ENCODE measurements around the gene TTYH3.
A peak's percentile ranks its signal among the peaks of the same experiment; 100 is the strongest.
"Not testable (repeated sequence)": the region's sequence is repeated elsewhere in the genome, so short reads cannot be mapped to it uniquely, and the experiment has no call there.

Gene TTYH3

DNA sequence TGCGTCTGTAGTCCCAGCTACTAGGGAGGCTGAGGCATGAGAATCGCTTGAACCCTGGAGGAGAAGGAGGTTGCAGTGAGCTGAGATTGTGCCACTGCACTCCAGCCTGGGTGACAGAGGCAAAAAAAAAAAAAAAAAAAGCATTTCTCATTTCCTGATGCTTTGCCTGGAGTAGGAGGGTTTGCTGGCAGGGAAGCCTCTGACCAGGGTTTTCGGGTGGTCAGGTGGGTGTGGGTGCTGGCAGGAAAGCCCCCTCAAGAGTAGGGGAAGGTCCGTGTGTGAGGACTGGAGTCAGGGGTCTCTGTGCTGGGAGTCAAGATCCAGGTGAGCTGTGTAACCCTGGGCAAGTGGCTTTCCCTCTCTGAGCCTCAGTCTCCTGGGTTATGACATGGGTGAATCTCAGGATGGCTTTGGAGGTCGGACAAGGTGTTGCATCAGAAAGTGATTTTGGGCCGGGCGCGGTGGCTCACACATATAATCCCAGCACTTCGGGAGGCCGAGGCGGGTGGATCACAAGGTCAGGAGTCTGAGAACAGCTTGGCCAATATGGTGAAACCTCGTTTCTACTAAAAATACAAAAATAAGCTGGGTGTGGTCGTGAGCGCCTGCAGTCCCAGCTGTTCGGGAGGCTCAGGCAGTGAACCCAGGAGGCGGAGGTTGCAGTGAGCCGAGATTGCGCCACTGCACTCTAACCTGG is 59.4 kb downstream of the TTYH3 start:
- DNase-seq: no peak

DNA sequence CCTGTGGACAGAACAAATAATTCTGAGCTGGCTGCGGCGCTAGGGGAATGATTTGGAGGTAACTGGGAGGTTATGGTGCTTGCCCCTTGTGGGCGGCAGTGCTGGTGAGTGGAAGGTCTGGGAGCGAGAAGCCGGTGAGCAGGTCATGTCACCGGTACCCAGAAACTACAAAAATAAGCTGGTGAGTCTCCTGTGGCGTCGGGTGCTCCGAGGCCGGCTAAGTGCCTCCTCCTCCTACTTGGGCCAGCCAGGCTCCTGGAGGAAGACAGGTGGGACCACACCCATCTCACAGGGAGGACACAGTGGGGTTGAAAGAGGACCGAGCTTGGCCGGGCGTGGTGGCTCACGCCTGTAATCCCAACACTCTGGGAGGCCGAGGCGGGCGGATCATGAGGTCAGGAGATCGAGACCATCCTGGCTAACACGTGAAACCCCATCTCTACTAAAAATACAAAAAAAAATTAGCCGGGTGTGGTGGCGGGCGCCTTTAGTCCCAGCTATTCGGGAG is 60.2 kb downstream of the TTYH3 start:
- not testable (repeated sequence) for DNase-seq

DNA sequence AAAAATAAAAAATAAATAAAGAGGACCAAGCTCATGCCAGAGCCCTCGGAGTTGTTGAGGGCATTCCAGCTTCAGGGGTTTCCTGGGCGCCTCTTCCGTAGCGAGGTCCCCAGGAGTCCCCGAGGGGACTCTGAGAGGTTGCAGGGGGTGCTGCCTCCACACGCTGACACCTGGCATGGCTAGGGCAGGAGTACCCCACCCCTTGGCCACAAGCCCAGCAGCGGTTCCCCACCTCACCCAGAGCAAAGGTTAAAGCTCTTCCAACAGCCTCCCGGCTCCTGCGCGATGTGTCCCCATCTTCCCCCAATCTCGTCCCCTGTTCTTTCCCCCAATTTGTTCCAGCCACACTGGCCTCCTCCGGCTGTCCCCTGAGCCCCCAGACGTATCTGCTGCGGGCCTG is 60.8 kb downstream of the TTYH3 start:
- DNase-seq: no peak

DNA sequence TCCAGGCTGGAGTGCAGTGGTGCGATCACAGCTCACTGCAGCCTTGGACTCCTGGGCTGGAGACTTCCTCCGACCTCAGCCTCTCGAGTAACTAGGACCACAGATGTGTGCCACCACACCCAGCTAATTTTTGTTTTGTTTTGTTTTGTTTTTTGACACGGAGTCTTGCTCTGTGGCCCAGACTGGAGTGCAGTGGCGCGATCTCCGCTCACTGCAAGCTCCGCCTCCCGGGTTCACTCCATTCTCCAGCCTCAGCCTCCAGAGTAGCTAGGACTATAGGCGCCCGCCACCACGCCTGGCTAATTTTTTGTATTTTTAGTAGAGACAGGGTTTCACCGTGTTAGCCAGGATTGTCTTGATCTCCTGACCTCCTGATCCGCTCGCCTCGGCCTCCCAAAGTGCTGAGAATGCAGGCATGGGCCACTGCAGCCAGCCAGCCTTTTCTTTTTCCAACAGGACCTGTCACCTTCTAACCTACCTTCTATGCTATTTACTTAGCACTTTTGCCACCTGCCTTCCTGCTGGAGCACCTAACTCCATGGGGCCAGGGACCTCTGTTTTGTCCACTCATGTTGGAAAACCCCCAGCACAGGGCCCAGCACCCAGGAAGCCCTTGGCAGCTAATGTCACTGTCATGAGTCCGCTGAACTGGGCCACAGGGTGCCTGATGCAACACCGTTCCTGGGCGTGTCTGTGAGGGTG is 61.8 kb downstream of the TTYH3 start:
- not testable (repeated sequence) for DNase-seq

DNA sequence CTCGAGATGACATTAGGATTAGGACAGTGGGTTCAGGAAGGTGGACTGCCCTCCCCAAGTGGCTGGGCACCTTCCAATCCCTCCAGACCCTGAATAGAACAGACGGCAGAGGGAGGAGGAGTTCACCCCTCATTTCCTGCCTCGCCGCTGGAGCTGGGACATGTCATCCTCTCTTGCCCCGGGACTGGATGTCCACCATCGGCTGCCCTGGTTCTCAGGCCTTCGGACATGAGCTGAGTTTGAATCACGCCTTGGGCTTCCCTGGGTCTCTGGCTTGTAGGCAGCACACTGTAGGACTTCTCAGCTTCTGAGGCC is 62.3 kb downstream of the TTYH3 start:
- DNase-seq: not testable (repeated sequence)

DNA sequence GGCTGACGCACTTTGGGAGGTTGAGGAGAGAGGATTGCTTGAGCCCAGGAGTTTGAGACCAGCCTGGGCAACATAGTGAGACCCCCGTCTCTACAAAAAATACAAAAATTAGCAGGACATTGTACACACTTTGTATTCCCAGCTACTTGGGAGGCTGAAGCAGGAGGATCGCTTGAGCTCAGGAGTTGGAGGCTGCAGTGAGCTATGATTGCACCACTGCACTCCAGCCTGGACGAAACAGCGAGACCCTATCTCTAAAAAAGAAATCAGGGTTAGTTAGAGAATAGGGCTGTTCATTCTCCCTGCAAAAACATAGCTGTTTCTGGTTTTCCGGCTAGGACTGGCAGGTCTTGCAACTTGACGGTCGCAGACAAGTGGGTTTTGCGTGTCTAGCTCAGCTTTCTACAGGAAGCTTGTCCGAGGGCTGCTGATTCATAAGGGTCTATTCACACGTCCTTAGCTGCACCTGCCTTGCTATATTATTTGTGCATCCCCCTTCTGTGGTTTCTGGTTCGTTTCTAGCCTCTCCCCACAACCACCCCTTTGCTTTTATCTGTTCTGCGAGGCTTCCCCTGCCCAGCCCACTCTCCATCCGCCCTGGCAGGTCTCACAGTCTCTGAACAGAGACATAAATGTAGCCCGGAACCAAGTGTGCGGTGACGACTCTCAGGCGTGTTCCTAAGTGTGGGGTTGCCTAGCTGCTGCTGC is 66.9 kb downstream of the TTYH3 start:
- peak; percentile 60 for DNase-seq

DNA sequence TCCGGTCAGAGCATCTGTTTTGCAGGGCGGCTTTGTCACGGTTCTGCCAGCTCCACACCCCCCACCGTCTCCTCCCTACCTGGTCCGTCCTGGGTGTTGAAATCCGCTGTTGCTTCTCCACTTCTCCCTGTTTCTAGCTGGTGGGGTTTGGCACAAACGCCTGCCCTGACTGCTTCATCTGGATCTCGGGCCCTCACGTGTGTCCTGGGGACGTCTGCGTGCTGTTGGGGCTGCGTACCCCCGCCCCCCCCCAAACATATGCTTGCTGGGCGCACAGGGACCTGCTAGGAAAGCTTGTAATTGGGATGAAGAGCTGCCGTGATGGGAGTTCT is 67.5 kb downstream of the TTYH3 start:
- no peak for DNase-seq

DNA sequence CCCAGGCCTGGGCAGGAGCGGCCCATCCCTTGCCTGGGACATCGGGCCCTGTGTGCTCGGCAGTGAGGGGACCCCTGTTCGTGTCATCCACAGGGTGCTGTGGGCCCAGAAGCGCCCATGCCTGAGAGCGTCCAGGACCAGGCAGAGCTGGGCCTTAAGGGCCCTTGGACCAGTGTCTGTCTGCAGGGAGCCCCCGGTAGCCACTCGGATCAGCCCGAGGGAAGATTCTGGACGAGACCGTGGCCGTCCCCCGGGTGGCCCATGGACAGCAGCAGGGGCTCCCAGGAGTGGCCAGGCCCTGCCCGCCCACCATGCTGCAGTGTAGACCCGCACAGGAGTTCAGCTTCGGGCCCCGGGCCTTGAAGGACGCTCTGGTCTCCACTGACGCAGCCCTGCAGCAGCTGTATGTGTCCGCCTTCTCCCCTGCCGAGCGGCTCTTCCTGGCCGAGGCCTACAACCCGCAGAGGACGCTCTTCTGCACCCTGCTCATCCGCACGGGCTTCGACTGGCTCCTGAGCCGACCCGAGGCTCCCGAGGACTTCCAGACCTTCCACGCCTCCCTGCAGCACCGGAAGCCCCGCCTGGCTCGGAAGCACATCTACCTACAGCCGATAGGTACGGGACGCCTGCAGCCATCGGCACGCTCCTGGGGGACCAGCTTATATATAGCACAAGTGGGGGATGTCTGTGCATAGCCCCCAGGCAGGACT is 68.5 kb downstream of the TTYH3 start:
- no peak for DNase-seq

DNA sequence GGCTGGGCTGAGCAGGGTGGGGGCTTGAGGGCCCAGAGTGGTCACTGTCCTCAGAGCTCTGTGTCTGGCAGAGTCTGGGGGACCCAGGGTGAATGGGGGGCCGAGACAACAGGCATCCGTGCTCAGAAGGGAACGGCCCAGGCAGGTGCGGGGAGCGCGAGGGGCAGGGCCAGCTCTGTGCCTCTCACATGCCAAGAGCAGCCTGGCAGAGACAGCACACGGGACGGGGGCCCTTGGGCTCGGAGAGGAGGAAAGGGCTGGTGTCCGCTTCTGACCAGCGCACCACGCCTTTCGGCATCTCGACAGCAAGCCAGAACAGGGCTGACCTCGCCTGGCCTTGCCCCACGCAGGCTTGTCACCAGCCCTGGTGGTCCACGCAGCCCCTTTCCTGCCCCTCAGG is 69.6 kb downstream of the TTYH3 start:
- DNase-seq: no peak

DNA sequence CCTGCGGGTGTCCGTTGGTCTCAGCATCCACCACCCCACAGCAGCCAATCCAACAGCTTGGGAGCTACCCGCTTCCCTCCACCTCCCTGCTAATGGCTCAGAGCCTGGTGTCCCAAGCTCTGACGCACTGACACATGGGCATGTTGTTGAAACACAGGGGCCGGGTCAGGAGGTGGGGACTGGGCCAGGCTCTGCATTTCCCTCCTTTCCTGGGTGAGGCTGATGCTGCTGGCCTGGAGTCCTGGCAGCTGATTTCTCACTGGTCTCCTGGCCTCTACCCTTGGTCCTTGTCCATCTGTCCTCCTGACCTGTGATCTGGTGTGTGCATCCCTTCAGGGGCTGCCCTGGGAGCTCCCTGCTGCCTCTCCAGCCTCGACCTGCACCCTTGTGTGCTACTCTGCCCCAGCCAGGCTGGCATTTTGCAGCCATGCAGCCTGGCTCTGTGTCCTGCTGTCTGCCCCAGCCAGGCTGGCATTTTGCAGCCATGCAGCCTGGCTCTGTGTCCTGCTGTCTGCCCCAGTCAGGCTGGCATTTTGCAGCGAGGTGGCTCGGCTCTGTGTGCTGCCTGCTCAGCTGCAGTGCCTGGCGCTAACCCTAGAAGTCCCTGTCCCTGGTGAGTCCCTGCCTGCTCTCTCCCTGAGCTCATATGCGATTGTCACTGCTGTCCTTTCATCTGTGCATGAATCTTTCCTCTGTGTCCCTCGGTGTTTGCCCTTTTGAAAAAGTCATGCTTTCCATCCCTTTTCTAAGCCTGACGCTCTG is 70.2 kb downstream of the TTYH3 start:
- no peak for DNase-seq

DNA sequence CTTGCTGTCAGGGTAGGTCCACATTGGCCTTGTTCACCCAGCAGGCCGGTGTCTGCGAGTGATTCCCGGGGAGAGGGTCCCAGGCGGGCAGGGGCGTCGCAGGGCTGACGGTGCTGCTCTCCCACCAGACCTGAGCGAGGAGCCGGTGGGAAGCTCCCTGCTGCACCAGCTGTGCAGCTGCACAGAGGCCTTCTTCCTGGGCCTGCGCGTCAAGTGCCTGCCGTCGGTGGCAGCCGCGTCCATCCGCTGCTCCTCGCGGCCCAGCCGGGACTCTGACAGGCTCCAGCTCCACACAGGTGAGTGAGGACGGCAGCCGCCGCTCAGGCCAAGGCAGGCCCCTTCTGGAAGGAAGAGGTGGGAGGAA is 70.8 kb downstream of the TTYH3 start:
- DNase-seq: no peak

DNA sequence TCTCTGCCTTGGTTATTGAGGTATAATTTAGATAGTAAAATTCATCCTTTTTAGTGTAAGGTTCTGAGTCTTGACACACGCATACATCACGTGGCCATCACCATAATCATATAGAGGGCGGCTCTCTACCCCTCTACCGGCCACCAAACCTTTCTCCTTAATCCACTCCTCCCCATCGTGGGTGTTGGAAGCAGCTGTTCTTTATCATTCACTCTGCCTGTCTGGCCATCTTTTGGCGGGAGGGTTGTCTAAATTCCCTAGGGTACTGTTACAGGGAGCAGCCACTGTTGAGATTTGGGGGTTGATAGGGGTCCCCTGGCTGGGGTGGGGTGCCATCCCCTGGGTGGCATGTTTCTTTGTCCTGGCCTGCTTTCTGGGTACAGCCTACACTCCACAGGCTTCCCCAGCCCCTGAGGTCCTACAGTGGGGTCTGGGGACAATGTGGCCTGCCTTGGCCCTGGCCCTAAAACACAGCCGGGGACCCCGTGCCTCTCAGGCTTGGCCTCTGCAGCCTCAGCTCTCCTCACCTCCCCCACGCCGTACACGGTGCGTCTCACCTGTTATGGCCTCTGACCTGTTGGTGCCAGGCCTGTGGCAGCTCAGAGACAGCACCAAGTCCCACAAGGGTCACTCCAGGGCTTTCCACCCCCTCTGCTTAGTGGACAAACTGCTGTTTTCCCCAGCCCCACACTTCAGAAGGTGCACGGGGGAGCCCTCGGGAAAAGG is 73.7 kb downstream of the TTYH3 start:
- DNase-seq: no peak

DNA sequence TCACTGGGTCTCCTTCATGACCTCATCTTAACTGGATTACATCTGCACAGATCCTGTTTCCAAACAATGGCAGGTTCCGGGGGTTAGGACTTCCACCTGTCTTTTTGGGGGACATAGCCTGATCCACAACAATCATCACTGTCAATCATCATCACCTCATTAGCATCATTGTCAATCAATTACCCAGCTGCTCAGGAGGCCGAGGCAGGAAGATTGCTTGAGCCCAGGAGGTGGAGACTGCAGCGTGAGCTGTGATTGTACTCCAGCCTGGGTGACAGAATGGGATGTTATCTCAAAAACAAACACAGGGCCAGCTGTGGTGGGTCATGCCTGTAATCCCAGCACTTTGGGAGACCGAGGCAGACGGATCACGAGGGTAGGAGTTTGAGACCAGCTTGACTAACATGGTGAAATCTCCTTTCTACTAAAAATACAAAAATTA is 74.9 kb downstream of the TTYH3 start:
- DNase-seq: no peak

DNA sequence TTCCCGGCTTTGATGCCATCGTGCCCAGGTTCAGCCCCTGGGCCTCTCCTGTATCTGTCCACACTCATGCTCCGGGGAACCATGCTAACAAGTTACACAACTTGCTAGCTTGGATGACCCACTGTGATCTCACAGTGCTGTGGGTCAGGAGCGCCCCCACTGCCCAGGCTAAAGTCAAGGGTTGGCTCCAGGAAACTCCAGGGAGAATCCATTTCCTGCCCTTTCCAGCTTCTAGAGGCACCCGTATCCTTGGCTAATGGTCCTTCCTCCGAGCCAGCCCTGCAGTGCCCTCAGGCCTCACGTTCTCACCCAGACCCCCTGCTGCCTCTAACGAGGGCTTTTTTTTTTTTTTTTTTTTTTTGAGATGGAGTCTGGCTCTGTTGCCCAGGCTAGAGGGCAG is 75.7 kb downstream of the TTYH3 start:
- no peak for DNase-seq

DNA sequence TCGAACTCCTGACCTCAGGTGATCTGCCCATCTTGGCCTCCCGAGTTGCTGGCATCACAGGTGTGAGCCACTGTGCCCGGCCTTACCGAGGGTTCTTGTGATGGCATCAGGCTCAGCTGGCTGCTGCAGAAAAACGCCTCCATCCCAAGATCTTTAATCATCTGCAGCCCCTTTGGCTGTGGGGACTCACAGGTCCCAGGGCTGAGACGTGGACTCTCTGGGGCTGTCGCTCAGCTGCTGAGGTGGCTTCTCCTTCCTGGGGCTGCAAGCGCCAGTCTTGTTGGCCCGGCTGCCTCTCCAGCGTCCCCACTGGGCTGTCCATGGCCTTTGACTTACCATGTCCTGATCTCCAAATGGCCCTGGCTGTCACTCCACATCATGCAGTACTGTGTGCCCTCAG is 76.3 kb downstream of the TTYH3 start:
- DNase-seq: no peak

DNA sequence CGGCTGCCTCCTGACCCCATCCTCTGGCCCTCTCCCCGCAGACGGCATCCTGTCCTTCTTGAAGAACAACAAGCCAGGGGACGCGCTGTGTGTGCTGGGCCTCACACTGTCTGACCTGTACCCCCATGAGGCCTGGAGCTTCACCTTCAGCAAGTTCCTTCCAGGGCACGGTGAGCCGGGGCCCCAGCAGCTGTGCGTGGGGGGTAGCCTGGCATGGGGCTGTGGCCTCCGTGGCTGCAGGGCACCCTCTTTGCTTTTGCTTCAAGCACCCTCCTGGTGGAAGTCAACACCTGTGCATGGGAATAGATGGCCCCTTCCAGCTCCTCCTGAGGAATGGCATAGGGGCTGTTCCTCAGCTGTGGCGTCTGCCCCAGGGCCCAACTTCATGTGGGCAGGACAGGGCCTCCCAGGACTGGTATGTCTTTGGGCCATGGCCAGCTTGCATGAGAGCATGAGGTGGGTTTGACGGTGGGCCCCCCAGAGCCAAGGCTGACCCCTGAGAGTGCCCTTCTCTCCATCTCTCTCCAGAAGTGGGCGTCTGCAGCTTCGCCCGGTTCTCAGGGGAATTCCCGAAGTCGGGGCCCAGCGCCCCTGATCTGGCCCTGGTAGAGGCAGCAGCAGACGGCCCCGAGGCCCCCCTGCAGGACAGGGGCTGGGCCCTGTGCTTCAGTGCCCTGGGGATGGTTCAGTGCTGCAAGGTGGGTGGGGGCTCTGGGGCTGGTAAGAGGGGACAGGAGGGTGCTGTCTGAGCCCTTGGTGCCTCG is 76.9 kb downstream of the TTYH3 start:
- DNase-seq: no peak

DNA sequence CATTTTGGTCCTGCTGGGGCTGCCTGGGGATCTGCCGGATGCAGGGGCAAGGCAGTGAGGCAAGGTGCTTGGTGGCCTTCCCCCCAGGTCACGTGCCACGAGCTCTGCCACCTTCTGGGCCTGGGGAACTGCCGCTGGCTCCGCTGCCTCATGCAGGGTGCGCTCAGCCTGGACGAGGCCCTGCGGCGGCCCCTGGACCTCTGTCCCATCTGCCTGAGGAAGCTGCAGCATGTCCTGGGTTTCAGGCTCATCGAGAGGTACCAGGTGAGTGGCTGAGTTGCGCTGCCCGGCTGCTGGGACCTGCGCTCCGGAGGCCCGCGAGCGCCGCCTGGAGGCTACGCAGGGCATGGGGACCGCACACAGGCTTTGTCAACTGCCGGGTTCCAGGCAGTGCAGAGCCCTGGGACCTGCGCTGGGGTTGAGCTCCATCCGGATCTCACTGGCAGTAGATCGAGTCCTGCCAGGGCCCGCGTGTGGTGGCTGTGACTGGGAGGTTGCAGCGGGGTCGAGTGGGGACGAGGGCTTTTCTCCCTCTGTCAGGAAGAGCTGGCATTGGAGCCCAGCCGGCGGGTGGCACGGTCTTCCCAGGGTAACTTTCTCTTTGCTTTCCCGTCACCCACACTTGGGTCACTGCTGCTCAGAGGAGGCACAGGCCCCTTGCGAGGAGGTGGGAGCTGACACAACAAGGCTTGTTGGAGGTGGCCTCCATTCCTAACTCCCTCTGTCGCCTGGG is 77.9 kb downstream of the TTYH3 start:
- peak; percentile 85 for DNase-seq

DNA sequence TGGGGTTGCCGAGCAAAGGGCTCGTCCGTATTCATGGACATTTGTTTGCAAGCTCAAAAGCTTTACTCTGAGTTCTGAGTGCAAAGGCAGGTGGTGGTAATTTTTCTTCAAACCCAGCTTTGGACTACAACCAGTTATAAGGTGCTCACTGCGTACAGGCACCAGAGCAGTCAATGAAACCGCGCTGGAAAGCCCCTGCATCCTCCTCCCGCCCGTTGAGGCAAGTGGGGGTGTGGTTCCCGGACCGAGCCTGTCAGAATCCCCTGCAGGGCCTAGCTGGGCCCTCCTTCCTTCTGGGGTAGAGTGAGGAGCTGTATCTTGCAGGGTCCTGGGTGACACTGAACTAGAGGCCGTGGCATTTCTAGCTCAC is 78.5 kb downstream of the TTYH3 start:
- DNase-seq: peak; percentile 70

DNA sequence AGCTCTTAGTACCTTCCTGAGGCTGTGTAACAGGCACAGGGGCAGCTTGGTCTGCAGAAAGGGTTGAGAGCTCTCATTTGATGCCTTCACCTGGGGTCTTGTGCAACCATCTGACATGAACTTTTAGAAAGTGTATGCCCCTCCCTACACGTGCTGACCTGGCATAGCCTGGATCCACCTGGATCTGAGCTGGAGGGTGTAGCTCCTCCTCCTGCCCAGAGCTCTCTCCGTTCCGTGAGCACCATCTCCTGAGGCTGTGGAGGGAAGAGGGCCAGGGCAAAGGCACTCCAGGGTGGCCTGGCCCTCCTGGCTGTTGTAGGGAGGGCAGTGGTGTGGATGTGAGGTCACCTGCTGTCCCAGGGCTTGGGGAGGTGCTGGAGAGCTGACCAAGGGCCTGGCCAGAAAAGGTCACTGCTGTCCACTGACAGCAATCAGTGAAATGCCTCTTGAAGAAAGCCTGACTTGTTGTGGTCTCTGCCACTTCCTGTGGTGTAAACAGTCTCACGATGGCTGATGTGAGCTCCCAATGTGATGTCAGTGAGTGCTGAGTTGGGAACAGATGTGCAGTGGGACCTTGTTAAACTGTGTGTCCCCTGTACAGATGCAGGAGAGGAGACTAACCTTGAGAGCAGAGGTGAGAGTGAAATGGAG is 79.2 kb downstream of the TTYH3 start:
- DNase-seq: no peak
